GM21529 (cell line): ENCODE results near the gene BGN.

Experiments
- ATAC-seq: cut with Tn5 transposase; IDR thresholded peaks from one replicate; pipeline ENCODE4 v1.9.1; 2021; ENCODE audit not compliant: unreplicated experiment

BGN gene

DNA sequence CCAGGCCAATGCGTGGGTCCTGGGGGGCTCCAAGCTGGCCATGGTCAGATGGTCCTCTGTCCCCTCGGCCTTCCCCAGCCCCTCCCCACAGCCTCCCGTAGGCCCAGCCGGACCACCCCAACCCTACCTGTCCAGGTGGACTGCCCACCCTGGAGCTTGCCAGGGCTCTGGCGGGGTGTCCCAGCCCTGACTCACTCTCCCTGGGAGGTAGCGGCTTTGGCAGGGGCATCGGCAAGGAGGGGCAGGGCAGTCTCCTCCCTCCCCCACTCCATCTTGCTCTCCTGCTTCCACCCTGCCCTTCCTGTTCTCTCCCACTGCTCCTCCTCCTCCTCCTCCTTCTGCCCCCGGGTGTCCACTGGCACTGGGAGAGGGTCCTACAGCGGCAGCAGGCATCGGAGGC is 7.4 kb downstream of the BGN start:
- no peak for ATAC-seq

DNA sequence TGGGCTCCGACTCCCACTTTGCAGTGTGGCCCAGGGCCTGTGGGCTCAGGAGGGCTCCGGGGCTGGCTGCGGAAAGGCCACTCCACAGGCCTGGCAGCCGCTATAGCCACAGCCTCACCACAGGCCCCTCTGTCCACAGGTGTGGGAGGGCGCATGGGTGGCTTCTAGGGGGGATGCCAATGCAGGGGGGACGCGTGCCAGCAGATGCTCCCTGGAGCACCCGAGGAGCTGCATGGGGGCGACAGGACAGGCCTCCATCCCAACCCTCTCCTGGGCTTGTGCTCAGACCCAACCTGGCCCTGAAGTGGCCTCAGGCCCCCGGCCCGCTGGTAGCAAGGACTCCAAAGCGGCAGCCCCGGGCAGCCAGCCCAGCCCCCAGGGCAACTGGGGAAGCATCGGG is 8.0 kb downstream of the BGN start:
- ATAC-seq: no peak

DNA sequence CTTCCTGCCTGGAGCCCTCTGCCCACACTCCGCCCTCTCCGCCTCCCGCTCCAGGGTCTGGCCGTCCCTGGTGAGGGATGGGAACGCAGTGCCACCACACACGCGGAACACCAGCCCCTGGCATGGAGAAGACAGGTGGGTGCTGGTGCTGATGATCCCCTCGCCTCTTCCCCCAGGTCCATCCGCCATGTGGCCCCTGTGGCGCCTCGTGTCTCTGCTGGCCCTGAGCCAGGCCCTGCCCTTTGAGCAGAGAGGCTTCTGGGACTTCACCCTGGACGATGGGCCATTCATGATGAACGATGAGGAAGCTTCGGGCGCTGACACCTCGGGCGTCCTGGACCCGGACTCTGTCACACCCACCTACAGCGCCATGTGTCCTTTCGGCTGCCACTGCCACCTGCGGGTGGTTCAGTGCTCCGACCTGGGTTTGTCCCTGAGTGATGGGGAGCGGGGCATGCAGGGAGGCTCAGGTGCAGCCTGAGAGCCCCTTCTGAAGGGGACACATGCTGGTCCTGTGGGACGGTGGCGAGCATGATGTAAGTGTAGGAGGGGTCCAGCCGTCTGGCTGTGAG is 9.8 kb downstream of the BGN start:
- ATAC-seq: no peak

- no peak for ATAC-seq
These were observed 10.6 kb downstream of the BGN start for GRCh38 chrX:153505361-153505760.

DNA sequence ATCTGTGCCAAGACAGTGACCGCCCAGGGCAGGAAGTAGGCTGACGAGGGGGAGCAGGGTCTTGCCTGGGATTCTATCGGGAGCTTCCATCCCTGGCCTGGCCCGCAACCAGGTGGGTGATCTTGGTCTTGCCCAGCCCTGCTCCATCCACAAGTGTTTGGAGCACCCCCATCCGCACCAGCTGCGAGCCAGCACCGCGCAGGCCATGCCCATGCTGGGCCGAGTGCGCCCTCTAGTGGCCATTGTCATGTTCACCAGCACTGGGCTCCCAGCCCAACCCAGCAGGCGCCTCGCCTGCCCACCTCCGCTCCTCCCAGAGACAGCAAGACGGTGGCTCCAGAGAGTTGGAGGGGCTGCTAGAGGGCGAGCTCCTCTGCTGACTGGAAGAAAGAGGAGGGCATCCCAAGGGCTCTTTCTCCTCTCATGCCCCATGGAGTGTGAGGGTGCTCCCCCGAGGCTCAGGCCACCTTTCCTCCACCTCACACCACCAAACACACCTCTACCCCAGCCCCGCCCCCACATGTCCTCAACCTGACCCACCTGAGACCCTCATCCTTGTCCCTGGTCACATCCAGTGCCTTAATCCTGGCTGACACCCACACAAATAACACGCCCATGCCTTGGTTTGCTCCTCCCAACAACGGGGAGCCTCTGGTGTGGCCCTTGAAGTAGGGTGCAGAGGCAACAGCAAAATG is 12.9 kb downstream of the BGN start:
- peak; percentile 93 for ATAC-seq

DNA sequence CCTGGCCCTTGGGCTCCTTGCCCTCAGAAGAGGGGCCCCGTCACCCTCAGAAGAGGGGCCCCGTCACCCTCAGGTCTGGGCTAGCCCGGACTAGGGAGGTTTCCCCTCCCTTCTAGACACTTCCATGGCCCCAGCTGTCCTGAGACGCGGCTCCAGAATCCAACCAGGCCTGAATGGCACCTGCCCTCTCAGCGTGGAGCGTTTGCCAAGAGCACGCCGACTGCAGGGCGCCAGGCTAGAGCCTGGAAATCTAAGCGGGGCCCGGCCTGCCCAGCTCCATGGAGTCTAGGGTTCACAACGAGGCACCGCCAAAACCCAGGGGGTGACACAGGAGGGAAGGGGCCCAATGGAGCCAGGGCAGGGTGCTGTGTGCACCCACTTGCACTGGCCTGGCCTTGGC is 14.8 kb downstream of the BGN start:
- no peak for ATAC-seq

GRCh38 chrX:153510383-153510782 is 15.6 kb downstream of the BGN start:
- ATAC-seq: no peak

DNA sequence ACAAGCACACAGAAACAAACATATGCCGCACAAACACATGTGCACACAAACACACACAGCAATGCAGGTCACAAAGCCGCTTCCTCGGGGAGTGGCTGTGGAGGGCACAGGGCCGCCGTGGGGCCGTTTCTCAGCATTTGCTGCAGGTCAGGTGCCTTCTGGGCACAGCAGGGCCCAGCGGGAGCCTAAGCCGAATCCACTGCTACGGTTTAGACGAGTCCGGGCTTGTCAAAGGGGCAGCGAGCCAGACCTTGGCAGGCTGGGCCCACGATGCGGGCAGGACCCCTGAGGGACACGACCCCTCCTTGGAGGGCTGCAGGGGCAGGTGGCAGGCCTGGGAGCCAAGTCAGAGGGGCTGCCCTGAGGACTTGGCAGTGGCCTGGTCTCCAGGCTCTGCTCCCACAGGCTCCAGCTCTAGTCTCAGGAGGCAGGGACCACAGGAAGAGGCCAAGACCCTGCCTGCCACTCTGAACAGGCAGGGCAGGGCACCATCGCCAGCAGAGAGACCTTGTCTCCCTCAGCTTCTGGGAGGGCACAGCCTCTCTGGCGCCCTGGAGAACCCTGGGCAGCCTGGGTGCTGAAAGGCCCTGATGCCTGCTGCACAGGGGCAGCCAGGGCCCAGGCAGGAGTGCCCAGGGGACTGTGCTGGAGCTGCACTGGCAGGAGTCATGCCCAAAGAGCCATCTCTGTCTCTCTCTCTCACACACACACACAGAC is 17.2 kb downstream of the BGN start:
- no peak for ATAC-seq

DNA sequence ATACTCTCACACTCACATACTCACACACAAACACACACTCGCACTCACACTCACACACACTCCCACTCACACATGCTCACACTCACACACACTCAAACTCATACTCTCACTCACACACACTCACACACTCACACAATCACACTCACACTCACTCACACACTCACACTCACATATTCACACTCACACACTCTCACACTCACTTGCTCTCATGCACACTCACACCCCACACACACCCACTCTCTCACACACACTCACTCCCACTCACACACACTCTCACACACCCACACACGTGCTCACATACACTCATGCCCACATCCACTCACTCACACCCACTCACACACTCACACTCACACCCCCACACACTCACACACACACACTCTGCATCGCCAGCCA is 17.7 kb downstream of the BGN start:
- ATAC-seq: no peak

DNA sequence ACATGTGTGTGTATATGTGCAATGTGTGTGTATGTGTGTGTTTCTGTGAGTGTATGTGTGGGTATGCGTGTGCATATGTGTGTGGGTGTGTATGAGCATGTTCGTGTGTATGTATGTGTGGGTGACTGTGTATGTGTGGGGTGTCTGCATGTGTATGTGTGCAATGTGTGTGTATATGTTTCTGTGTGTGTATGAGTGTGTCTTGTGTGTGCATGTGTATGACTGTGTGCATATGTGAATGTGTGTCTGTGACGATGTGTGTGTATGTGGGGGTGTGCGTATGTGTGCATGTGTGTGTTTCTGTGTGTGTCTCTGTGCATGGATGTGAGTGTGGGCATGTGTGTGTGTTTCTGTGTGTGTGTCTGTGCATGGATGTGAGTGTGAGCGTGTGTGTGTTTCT is 18.5 kb downstream of the BGN start:
- ATAC-seq: no peak

DNA sequence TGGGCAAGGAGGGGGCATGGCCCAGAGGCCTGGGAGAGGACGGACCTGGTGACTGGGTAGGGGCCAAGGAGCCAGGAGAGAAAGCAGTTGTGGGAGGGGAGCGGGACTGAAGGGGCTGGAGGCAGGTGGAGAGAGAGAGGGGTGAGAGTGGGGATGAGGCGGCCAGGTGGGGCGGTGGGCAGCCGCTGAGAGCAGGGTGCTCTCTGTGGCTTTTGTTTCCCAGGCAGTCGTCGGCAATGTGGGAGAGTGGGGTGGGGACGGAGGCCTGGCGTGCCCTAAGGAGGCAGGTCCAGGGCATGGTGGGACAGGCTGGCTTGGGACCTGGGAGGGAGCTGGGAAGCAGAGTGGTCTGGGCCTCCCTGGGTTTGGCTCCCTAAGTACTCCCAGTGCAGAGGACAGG is 19.5 kb downstream of the BGN start:
- ATAC-seq: no peak

GRCh38 chrX:153515435-153515834 is 20.7 kb downstream of the BGN start:
- ATAC-seq: no peak

GRCh38 chrX:153516073-153516472 is 21.3 kb downstream of the BGN start:
- ATAC-seq: no peak

DNA sequence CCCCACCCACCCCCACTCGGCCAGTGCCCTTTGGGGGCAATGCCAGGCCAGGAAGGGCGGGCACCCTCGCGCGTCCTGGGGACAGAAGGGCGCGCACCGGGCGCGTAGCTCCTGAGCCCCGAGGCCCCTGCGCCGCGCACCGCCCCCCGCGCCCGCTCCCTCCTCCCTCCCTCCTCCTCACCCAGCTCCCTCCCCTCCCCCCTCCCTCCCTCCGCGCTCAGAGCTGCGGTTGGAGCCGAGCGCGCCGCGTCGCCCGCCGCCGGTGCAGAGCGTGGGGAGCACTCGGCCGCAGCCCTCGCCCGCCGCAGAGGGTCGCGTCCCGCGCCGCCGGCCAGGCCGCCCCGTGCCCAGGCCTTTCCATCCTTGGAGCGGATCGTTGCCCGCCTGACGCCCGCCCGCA is 22.6 kb downstream of the BGN start, which contains the start of gene ATP2B3:
Gene ATP2B3 (plus strand): TSS at position 220 of the 400 bp plus-strand sequence. CDS start 18,606 bp downstream, outside the sequence.
- no peak for ATAC-seq

DNA sequence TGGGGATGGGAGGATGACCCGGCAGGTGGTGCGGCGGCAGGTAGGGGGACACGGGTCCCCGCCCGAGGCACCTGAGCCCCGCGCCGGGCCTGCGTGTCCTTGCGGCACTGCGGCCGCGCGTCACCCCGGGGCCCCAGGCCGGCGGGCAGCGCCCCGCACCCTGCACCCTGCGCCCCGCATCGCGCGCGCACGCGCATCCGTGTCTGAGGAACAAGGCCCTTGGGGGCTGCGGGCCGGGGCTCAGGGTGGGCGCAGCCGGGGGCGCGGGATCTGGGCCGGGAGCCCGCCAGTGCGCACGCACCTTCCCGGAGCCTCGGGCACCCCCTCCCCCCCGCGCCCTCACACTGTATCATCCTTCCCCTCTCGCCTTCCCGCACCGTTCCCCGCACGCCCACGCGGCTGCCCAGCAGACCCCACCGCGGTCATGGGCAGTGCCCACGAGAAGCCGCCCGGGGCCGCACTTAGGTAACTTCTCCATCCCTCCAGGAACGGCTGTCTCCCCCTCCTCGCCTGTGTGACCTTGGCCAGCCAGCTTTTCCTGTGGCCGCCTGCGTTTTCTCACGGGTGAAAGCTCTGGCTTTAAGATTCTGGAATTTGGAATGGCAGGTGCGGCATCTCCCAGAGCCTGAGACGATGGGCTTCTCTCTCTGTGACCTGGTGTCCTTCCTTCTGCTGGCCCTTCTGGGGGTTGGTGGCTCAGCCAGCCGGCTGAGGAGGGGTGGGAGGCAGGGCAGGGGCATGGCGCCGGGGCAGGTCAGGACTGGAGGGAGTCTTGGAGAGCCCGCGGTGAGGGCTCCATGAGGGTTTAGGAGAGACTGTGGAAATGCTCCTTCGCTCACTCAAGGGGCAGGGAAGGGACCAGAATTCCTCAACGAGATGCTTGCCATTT is 23.4 kb downstream of the BGN start:
- no peak for ATAC-seq

DNA sequence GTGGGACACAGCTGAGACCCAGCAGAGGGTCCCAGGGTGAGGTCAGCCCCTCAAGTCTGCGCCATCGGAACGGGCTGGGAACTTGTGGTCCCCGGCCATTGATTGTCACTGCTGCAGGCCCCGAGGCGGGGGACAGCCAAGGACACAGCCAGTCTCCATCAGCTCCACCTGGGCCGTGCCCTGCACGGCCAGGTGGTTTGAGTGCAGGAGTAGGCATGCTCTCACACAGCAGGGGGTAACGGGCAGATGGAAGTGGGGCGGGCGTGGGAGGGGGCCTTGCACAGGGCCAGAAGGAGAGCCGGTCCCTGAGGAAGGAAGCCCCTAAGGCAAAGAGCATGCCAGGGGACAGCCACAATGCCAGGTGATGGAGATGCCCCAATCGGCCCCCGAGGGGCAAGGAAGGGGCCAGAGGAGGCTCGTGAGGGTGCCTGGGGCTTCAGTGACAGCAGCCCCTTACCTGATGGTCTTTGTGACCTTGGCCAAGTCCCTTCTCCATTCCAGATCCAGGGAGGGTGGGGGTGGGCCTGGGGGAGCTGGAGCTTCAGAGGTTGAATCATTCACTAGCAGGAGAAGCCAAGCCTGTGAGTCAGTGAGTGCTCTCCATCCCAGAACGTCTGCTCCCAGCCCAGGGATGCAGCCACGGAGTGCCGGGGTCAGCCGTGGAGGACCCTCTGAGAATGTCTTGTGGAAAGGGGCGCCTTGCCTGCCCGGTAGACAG is 24.9 kb downstream of the BGN start:
- no peak for ATAC-seq

DNA sequence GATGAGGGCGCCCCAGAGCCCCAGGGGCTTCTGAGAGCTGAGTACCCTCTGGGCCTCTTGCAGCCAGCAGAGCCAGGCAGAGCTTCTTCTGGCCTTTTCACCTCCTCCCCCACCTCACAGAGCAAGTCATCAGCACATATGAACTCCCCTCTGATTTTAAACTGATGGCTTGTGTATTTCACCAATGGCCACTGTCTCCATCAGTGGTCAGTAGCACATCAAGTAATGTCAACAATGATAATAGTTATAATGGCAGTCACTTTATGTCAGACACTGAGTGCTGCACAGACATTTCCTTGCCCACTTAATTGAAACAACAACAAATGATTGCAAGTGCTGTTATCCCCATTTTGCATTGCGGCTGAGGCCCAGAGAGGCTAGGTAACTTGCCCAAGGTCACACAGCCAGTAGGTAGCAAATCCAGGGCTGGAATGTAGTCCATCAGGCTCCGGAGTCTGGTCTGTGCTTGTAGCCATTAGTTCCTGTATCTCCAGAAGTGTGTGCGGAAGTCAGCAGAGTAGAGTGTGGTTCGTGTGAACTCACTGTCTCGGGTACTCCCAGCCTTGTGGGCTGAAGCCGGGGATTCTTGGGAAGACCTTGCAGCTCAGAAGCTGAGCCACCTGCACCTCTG is 25.6 kb downstream of the BGN start:
- no peak for ATAC-seq

DNA sequence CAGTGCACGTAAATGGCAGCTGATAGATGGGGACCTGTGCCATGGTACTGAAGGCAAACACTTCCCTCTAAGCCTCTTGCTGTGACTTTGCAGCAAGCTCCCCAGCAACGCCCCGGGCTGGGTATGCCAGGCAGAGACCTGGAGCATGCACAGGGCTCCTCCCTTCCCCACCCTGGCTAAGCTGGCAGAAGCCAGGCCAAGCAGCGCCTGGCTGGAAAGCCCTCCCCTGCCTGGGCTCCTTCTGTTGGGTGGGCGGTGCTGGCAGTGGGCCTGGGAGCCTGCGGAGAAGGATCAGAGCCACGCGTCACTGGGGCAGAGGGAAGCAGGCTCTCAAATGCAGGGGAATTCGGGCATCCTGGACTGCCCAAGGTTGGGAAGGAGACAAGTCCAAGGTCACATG is 26.3 kb downstream of the BGN start:
- no peak for ATAC-seq

- ATAC-seq: no peak
These were observed 27.5 kb downstream of the BGN start for GRCh38 chrX:153522259-153522658.

DNA sequence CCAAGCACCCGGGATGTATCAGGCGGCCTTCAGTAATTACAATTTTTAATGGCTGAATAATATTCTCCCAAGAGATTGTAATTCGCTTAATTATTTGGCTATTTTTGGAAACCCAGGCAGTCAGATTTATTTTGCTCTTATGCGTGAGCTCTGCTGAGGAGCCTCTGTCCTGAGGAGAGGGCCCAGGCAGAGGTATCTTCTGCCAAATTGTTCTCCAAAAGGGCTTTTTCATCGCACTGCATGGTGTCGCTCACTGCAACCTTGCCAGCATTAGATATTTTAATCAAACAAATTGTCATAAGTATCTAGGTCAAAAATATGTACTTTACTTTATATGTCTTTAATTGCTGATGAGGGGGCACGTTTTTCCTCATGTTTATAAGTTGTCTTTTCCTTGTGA is 28.5 kb downstream of the BGN start:
- ATAC-seq: no peak
